Suprapubic skin (tissue), 4 donors: ENCODE results near the gene CALHM2.

Source experiments
- CTCF ChIP-seq, 2 donors: fragments of 200-600 bp in 1 of 2; fragments of 450-650 bp in 1 of 2; sonication (generic) in 1 of 2; IDR thresholded peaks; one replicate each; pipeline ENCODE4 v1.5.1; 2016 to 2019; ENCODE audit warnings: antibody characterized with exemption in 2 of 2, mild to moderate bottlenecking in 1 of 2, moderate library complexity in 1 of 2
- POLR2A ChIP-seq, 2 donors: fragments of 450-650 bp; IDR thresholded peaks; one replicate each; pipeline ENCODE4 v1.6.1; 2017; ENCODE audit warnings: antibody characterized with exemption in 2 of 2, mild to moderate bottlenecking in 2 of 2, moderate library complexity in 2 of 2
- POLR2AphosphoS5 ChIP-seq, 3 donors: sonication (generic); formaldehyde crosslinking; IDR thresholded peaks; one replicate each; pipeline ENCODE4 v1.6.1; 2017; ENCODE audit warnings: antibody characterized with exemption in 3 of 3

GRCh38 chr10:103431902-103432301, 20.3 kb downstream of the CALHM2 start:
- TF ChIP-seq CTCF (IDR thresholded peaks at IDR 0.05) (no peak), POLR2AphosphoS5 (IDR thresholded peaks at IDR 0.05) (no peak), POLR2A (IDR thresholded peaks at IDR 0.05) (no peak)
